HG03060 (cell line): ENCODE results near the gene LRRC8C.

Experiments
- ATAC-seq: cut with Tn5 transposase; IDR thresholded peaks from one replicate; pipeline ENCODE4 v1.9.1; 2021; ENCODE audit warnings: low read depth, moderate number of reproducible peaks; ENCODE audit not compliant: unreplicated experiment

The LRRC8C gene

GRCh38 chr1:89727517-89728312, 94.8 kb downstream of the LRRC8C start:
- no peak for ATAC-seq

- ATAC-seq: no peak
These were observed 95.5 kb downstream of the LRRC8C start for GRCh38 chr1:89728381-89728780.

GRCh38 chr1:89732206-89732605, 99.3 kb downstream of the LRRC8C start:
- no peak for ATAC-seq

- ATAC-seq: no peak
These were observed 99.8 kb downstream of the LRRC8C start for GRCh38 chr1:89732643-89733222.

DNA sequence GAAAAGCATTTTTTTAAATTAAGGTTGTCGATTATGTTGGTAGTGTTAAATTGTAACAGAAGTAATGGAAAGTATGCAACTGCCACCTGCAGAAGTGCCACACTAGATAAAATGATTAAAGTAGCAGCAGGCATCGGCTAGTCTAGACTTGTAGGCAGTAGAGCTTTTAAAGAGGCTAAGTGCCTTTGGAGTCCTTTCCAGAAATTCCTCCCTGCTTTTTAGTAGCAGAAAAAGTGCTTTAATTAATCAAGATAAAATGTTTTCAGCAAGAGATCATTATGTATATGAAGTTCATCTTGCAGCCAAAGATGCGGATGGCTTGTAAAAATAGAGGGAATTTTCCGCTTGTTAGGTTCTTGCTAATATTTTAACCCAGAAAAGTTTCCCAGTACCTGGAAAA, 100.8 kb downstream of the LRRC8C start:
- ATAC-seq: no peak

- no peak for ATAC-seq
These were observed 101.5 kb downstream of the LRRC8C start for GRCh38 chr1:89734442-89734841.

- ATAC-seq: no peak
These were observed 102.6 kb downstream of the LRRC8C start for GRCh38 chr1:89735479-89735878.

DNA sequence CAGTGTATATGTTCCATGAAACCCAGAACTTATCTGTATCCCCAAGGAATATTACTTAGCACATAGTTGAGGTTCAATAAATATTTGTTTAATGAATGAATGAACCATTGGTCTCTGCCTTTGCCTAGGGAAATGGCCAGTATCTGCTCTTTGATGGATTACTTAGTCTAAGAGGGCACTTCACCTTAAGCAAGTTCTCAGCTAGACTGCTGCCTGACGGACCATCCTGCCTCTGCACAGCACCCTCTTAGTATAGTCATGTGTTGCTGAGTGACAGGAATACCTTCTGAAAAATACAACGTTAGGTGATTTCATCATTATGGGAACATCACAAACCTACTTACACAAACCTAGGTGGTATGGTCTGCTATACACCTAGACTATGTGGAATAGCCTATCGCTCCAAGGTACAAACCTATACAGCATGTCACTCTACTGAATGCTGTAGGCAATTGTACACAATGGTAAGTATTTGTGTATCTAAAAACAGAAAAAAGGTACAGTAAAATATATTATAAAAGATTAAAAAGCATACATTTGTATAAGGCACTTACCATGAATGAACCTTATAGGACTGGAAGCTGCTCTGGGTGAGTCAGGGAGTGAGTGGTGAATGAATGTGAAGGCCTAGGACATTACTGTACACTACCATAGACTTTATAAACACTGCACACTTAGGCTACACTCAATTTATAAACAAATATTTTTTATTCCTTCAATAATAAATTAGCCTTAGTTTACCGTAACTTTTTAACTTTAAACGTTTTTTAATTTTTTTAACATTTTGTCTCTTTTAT, 104.2 kb downstream of the LRRC8C start:
- ATAC-seq: no peak

DNA sequence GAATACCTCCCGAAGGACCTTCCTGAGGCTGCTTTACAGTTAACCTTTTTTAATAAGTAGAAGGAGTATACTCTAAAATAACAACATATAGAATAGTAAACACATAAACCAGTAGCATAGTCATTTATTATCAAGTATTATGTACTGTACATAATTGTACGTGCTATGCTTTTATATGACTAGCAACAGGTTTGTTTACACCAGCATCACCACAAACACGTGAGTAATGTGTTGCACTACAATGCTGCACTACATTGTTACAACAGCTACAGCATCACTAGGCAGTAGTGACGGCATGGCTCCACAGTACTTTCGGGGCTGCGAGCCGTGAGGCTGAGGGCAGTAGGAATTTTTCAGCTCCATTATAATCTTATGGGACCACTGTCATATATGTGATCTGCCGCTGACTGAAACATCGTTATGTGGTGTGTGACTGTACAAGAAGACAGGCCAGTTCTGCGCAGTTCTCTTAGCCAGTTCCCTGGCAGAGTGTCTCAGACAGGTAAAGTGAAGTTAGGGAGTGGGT, 105.1 kb downstream of the LRRC8C start:
- ATAC-seq: no peak

- ATAC-seq: no peak
These were observed 106.3 kb downstream of the LRRC8C start for GRCh38 chr1:89739013-89739843.

- ATAC-seq: no peak
These were observed 106.9 kb downstream of the LRRC8C start for GRCh38 chr1:89739844-89740216.

DNA sequence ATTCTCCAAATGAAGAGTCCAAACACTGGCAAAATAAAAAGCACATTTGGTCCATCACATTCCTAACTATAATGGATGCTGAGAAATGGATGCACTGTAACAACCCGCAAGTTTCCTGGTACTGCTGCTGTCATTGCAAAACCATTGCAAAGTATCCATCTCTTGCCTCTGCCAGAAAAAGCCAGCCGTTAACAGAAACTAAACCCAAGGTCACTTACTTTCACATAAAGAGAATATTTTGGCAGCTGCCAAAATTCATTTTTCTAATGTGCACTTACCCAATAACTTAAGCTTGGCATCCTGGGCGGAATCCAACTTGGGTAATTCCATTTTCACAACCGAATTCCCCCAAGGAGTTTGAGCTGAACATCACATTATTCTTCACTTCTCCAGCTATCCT, 110.9 kb downstream of the LRRC8C start:
- no peak for ATAC-seq

DNA sequence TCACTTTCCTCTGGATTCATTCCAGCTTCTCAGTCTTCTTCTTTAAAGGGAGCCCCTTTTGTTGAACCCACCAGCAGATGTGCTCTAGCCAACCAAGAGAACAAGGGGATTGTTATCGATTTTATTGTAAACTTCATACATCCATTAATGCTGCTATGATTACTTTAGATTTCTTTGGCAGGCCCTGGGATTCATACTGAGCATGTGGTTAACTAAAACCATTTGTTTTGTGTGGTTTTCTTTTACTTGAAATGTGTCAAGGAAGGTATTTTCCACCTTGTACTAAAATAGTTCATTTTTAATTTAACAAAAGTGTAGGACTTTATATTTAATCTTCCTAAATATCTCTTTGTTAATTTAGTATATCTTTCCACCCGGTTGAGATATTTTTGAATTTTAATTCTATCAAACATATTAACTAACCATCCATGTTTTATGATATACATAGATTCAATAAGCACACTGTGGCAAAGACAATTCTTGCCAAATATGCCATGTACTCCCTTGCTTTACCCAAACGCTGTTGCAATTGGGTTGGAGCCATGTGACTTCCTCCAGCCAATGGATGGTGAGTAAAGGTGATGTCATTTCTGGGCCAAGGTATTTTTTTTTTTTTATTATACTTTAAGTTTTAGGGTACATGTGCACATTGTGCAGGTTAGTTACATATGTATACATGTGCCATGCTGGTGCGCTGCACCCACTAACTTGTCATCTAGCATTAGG, 113.7 kb downstream of the LRRC8C start:
- no peak for ATAC-seq

DNA sequence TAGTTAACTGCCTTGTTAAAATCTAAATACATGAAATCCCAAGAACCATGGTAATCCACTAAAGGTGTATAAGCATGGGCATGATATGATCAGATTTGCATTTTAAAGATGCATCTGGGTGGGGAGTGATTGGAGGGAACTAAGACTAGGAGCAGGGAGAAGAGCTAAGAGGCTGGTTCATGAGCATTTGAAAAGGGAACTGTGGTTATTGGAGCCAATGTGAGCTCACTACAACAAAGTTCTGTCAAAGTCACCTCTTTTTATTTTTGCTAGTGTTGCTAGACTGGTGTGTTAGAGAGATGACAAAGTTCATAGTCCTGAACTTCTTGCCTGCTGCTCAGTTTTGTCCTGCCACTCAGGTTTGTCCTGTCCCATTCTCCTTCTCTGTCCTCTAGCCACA, 120.8 kb downstream of the LRRC8C start:
- ATAC-seq: no peak

DNA sequence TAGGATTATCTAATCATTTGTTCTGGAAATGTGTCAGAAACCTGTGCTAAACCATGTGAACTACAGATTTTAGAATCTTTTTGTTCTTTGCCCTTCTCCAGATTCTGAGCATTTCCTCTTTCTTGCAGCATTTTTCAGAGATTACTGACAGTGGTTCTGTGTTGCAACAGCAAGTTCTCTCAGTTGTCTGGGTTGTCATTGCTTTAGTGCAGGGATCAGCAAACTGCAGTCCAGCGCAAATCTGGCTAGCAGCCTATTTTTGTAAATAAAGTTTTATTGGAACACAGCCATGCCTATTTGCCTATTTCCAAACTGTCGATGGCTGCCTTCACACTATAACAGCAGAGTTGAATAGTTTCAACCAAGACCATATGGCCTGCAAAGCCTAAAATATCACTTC, 121.6 kb downstream of the LRRC8C start:
- no peak for ATAC-seq

GRCh38 chr1:89755591-89755990, 122.7 kb downstream of the LRRC8C start:
- ATAC-seq: no peak

- no peak for ATAC-seq
These were observed 124.6 kb downstream of the LRRC8C start for GRCh38 chr1:89757532-89757931.

DNA sequence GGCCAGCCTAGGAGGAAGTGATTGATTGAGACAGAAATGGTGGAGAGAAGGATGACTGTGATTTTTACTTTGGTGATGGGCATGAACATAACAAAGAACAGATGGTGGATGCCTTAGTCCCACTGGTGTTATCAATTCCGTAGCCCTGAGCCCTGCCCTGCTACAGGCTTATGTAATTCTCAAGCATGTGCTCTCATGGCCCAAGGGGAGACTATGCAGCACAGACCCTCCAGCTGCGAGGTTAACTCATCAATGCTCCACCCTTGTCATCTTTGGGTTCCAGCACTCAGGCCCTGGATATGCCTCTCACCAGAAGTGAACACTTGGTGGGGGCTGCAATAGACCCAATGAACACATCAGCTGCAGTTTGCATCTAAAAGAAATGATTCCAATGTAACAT, 125.2 kb downstream of the LRRC8C start:
- ATAC-seq: no peak

- ATAC-seq: no peak
These were observed 126.1 kb downstream of the LRRC8C start for GRCh38 chr1:89759036-89759435.

DNA sequence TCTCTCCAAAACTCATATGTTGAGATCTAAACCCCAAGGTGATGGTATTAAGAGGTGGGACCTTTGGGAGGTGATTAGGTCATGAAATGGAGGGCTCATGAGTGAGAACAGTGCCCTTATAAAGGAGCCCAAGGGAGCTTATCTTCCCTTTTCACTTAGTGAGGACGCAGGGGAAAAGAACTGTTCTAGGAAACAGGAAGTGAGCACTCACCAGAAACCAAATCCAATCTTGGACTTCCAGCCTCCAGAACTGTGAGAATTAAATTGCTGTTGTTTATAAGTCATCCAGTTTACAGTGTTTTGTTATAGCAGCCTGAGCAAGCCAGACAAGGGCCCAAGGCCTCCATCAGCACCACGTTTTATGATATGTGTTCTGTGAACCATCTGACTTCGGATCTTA, 127.6 kb downstream of the LRRC8C start:
- ATAC-seq: no peak
